ENCODE data around the gene GBA2. TPM values are rescaled to one million over a fixed set of nuclear protein-coding genes. Genes with fewer than 3 reads are reported as not detected.
A peak's percentile ranks its signal among the peaks of the same experiment; 100 is the strongest.

The GBA2 gene
- total RNA-seq, 1 donor from 2014 or later: 37.9 TPM

GRCh38 chr9:35737143-35737542 is 11.9 kb downstream of the GBA2 start:
- DNase-seq (ENCODE audit: low read depth) (no peak), FAIRE-seq (no peak)
- no peak for TF ChIP-seq CTCF (IDR thresholded peaks at IDR 0.05; ENCODE audit: insufficient read depth, low read length, severe bottlenecking)
- Histone ChIP-seq H3K27me3 (ENCODE audit: control insufficient read depth, insufficient read depth, low read length) (no peaks in the 10 kb centered on the region), H3K4me3 (ENCODE audit: low read depth, low read length) (no peak overlapping the region), H3K36me3 (ENCODE audit: control insufficient read depth, insufficient read depth, low read length) (peaks cover 41% of the 10 kb centered on the region)

GRCh38 chr9:35736201-35736633 is 12.8 kb downstream of the GBA2 start:
- DNase-seq (ENCODE audit: low read depth) (peak; percentile 68), FAIRE-seq (peak; percentile 7)
- Histone ChIP-seq H3K36me3 (ENCODE audit: control insufficient read depth, insufficient read depth, low read length) (peaks cover 41% of the 10 kb centered on the region), H3K4me3 (ENCODE audit: low read depth, low read length) (no peak overlapping the region), H3K27me3 (ENCODE audit: control insufficient read depth, insufficient read depth, low read length) (no peaks in the 10 kb centered on the region)
- TF ChIP-seq CTCF (IDR thresholded peaks at IDR 0.05; ENCODE audit: insufficient read depth, low read length, severe bottlenecking): peak; percentile 89

- no peak for TF ChIP-seq CTCF (IDR thresholded peaks at IDR 0.05; ENCODE audit: insufficient read depth, low read length, severe bottlenecking)
- H3K36me3 ChIP-seq (ENCODE audit: control insufficient read depth, insufficient read depth, low read length): peaks cover 26% of the 10 kb centered on the region
- no peak for FAIRE-seq
Measured at GRCh38 chr9:35734096-35734495, 14.9 kb downstream of the GBA2 start.

GRCh38 chr9:35732800-35733541 is 16.1 kb downstream of the GBA2 start:
- no peak for FAIRE-seq
- Histone ChIP-seq H3K4me3 (ENCODE audit: low read depth, low read length) (peak overlapping the region; percentile 58), H3K36me3 (ENCODE audit: control insufficient read depth, insufficient read depth, low read length) (peaks cover 18% of the 10 kb centered on the region), H3K27me3 (ENCODE audit: control insufficient read depth, insufficient read depth, low read length) (no peaks in the 10 kb centered on the region)
- peak; percentile 46 for TF ChIP-seq CTCF (IDR thresholded peaks at IDR 0.05; ENCODE audit: insufficient read depth, low read length, severe bottlenecking)
- DNase-seq (ENCODE audit: low read depth): peak; percentile 90

More at GRCh38 chr9:35734096-35734495, 14.9 kb downstream of the GBA2 start:
- no peak for DNase-seq (ENCODE audit: low read depth)
- Histone ChIP-seq H3K4me3 (ENCODE audit: low read depth, low read length) (no peak overlapping the region), H3K27me3 (ENCODE audit: control insufficient read depth, insufficient read depth, low read length) (no peaks in the 10 kb centered on the region)

GRCh38 chr9:35732185-35732799 is 16.7 kb downstream of the GBA2 start, which contains the start of the genes CREB3 and TLN1:
CREB3 (plus strand) TSS chr9:35732666; CDS start chr9:35732773, 107 bp downstream.
TLN1 (minus strand) TSS chr9:35732195; CDS start chr9:35725694, 6,501 bp downstream.
- Histone ChIP-seq H3K36me3 (ENCODE audit: control insufficient read depth, insufficient read depth, low read length) (peaks cover 13% of the 10 kb centered on the region), H3K27me3 (ENCODE audit: control insufficient read depth, insufficient read depth, low read length) (no peaks in the 10 kb centered on the region), H3K4me3 (ENCODE audit: low read depth, low read length) (peak within 1 kb of the TSS; percentile 58)
- TF ChIP-seq CTCF (IDR thresholded peaks at IDR 0.05; ENCODE audit: insufficient read depth, low read length, severe bottlenecking): peak; percentile 3
- FAIRE-seq (no peak), DNase-seq (ENCODE audit: low read depth) (peak; percentile 96)

Data from bronchial epithelial cell (primary cell).